AG04449 (cell line): ENCODE results near the gene SH3PXD2B.

Source experiments
- CTCF ChIA-PET: fragments of 350-600 bp; formaldehyde crosslinking; extraction: SDS; loops from one replicate; lab custom pipeline; 2021; ENCODE audit warnings: antibody characterized with exemption; lab: Yijun Ruan, JAX
- POLR2A ChIA-PET: fragments of 400-600, 350-600 bp; formaldehyde crosslinking; extraction: SDS; loops from one replicate; lab custom pipeline; 2020; ENCODE audit warnings: antibody characterized with exemption, inconsistent platforms; lab: Yijun Ruan, JAX
- DNase-seq: peaks from one replicate; pipeline ENCODE4 v3.0.0-alpha.2; 2010; ENCODE audit warnings: low read depth, low spot score
- H3K4me3 ChIP-seq: 2 replicates; pipeline ENCODE4 v1.5.1; 2011; ENCODE audit warnings: low read depth, mild to moderate bottlenecking, control low read depth, low read length
- TF ChIP-seq, protein P1 (sequence below): IDR thresholded peaks from one replicate; pipeline ENCODE4 v1.5.1; 2011; ENCODE audit warnings: mild to moderate bottlenecking, moderate library complexity, low read length, control low read depth, inconsistent platforms; ENCODE audit not compliant: insufficient read depth; ENCODE audit errors: missing control alignments

SH3PXD2B gene

DNA sequence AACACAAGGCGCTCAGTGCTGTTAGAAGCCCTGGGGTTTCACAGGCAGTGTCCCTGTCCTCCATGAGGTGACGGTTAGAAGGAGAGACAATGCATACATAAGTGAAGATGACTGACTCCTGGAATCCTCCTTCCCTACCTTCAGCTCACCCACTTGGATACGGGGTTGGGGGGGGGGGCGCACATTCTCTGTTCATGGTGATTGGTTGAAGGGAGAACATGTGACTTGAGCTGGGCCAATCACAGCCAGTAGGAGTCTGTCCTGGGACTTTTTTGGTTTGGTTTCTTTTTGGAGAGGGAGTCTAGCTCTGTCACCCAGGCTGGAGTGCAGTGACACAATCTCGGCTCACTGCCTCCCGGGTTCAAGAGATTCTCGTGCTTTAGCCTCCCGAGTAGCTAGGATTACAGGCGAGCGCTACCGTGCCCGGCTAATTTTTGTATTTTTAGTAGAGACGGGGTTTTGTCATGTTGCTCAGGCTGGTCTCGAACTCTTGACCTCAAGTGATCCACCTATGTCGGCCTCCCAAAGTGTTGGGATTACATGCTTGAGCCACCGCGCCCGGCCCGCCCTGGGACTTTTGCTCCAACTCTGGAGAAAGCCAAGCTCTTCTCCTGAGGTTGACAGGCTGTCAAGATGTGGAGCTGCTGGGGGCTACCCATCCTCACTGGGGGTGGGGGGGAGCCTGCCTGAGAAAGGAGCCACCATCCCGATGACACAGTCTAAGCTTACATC, 30.8 kb downstream of the SH3PXD2B start:
- H3K4me3 ChIP-seq = no peak overlapping the region
- TF ChIP-seq, protein P1, sequence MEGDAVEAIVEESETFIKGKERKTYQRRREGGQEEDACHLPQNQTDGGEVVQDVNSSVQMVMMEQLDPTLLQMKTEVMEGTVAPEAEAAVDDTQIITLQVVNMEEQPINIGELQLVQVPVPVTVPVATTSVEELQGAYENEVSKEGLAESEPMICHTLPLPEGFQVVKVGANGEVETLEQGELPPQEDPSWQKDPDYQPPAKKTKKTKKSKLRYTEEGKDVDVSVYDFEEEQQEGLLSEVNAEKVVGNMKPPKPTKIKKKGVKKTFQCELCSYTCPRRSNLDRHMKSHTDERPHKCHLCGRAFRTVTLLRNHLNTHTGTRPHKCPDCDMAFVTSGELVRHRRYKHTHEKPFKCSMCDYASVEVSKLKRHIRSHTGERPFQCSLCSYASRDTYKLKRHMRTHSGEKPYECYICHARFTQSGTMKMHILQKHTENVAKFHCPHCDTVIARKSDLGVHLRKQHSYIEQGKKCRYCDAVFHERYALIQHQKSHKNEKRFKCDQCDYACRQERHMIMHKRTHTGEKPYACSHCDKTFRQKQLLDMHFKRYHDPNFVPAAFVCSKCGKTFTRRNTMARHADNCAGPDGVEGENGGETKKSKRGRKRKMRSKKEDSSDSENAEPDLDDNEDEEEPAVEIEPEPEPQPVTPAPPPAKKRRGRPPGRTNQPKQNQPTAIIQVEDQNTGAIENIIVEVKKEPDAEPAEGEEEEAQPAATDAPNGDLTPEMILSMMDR = no peak
- POLR2A ChIA-PET = no interaction called here
- CTCF ChIA-PET = interaction anchor here (1.1 to 7.6 kb wide), 2 partner anchors 14 to 28 kb away, joined by 7 to 63 read pairs; no protein-coding TSS in a partner anchor
- DNase-seq = no peak

DNA sequence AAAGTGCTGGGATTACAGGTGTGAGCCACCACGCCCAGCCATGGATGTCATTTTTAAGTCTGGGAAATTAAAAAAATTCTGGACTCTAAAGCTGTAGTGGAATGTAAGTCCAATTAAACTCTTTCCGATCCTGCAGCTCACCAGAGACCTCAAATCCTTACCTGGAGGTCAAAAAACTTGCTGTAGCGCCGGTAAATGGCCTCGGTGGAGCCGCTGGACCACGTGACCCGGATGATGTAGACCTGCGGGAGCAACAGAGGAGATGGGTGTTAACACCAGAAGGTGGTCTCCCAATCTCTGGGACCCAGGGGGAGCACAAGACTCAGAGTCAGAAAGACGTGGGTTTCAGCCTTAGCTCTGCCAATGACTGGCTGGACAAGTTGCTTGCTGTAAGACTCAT, 32.1 kb downstream of the SH3PXD2B start:
- POLR2A ChIA-PET = no interaction called here
- TF ChIP-seq, protein P1 = no peak
- H3K4me3 ChIP-seq = no peak overlapping the region
- no peak for DNase-seq
- CTCF ChIA-PET = interaction anchor here (7.6 kb wide), 1 partner anchor 29 kb away, joined by 63 read pairs; no protein-coding TSS in a partner anchor

DNA sequence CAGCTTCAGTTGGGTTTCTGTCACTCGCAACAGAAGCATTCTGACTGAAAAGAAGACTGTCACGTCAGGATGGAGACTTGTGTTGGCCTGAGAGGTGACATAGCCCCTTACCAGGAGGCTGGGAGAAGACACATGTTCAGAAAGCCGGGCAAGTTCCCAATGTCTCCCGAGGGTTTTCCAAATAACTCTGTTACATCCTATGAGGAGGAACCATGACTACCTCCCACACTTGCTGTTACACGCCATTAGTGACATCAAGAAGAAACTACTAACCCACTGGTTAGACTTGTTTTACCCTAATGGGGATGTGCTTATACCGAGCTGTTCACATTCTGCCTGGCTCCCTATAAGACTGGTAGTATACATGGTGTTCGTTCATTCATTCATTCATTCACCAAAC, 33.3 kb downstream of the SH3PXD2B start:
- no peak overlapping the region for H3K4me3 ChIP-seq
- no peak for DNase-seq
- TF ChIP-seq, protein P1 = no peak
- ChIA-PET POLR2A (no interaction called here), CTCF (interaction anchor here (1.4 to 7.6 kb wide), 2 partner anchors 30 to 232 kb away, joined by 3 to 63 read pairs; no protein-coding TSS in a partner anchor)

DNA sequence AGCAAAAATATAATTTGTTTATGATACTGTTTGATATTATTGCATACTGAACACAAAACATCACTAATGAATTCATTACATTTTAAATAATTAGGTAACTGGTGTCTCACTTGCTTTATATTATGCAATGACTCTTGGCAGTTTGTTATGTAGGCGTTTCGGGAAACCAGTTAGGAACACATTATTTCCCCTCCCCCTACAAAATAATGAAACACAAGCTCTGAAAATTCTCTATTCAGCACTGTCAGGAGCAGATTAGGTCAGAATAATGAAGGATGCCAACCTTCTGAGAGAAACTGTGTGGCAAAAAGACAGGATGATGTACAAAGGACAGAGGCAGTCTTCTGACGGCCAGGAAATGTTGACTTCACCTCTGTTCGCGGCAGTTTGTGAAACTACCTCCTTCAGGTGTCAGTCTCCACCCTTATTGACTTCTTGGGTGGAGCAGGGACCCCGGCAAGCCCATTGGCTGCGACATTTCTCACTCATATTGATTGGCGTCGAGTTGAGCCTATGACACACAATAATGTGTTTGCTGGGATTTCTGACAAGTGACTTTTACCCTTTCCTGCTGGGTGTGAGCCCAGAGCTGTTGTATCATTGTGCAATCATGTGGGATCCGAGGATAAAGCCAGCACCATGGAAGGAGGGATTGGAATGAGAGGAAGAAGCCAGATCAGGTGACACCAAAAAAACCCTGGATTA, 33.9 kb downstream of the SH3PXD2B start:
- ChIA-PET CTCF (interaction anchor here (1.4 to 7.6 kb wide), 3 partner anchors 12 to 231 kb away, joined by 3 to 63 read pairs (median 4); no protein-coding TSS in a partner anchor), POLR2A (no interaction called here)
- TF ChIP-seq, protein P1 = no peak
- H3K4me3 ChIP-seq = no peak overlapping the region
- peak; percentile 76 for DNase-seq

DNA sequence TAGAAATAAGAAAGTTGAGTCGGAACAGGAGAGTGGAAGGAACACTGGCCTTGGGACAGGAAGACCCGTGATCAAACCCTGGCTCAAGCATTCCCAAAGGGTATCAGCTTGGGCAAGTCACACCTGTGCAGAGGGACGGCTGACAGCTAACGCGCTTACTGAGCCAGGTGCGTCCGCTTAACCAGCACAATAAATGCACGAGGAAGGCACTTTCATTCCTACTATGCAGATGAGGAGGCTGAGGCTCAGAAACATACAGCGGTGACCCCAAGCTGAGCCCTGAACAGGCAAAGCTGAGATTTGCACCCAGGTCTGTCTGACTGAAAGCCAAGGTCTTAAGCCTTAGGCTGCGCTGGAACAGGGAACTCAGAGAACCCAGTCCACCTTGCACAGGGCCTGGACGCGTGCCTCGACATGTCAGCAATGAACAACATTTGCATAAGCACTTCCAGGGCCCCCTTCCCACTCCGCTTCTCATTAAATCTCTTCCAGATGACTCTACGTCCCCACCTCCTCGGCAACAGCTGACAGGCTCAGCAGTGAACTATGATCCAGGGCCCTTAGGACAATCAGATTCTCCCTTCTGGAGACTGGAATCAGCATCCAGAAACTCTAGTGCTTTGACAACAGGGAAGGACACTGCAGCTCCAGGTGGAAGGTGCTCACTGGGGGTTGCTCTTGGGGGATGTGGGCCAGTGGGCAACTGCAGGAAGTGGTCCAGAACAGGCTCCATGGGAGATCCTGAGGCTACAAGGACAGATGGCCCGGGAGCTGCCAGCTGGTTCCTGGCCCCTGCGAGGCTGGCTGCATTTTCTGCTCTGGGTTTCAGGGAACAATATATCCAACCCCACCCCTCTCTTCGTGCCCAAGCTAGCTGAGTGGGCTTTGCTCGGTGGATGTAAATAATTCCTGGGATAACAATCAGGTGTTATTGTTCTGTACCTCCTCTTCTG, 35.2 kb downstream of the SH3PXD2B start:
- TF ChIP-seq, protein P1 = no peak
- POLR2A ChIA-PET = interaction anchor here (1.0 kb wide), 1 partner anchor 9 kb away, joined by 3 read pairs; no protein-coding TSS in a partner anchor
- DNase-seq = no peak
- CTCF ChIA-PET = interaction anchor here (1.5 to 7.6 kb wide), 2 partner anchors 13 to 32 kb away, joined by 4 to 63 read pairs; no protein-coding TSS in a partner anchor
- no peak overlapping the region for H3K4me3 ChIP-seq
